ENCODE data around the gene PLPP3.
A peak's percentile ranks its signal among the peaks of the same experiment; 100 is the strongest.

The PLPP3 gene

GRCh38 chr1:56525489-56526041, 53.8 kb downstream of the PLPP3 start:
- peak in 6 of 58 donors; percentile 5 to 39 (median 29) for DNase-seq

- no peak for DNase-seq
These were observed 55.1 kb downstream of the PLPP3 start for GRCh38 chr1:56524263-56524662.

GRCh38 chr1:56522680-56523079, 56.7 kb downstream of the PLPP3 start:
- no peak for DNase-seq

- no peak for DNase-seq
These were observed 59.3 kb downstream of the PLPP3 start for GRCh38 chr1:56520016-56520601.

GRCh38 chr1:56517404-56518130, 61.8 kb downstream of the PLPP3 start:
- DNase-seq = no peak

- peak in 2 of 58 donors; percentile 15 to 36 for DNase-seq
These were observed 62.7 kb downstream of the PLPP3 start for GRCh38 chr1:56516539-56517252.

GRCh38 chr1:56515898-56516538, 63.3 kb downstream of the PLPP3 start:
- DNase-seq = no peak

- DNase-seq = no peak
These were observed 66.5 kb downstream of the PLPP3 start for GRCh38 chr1:56512724-56513494.

GRCh38 chr1:56511766-56512165, 67.6 kb downstream of the PLPP3 start:
- DNase-seq = no peak

GRCh38 chr1:56511364-56511763, 68.0 kb downstream of the PLPP3 start:
- no peak for DNase-seq

GRCh38 chr1:56510642-56511021, 68.7 kb downstream of the PLPP3 start:
- no peak for DNase-seq

GRCh38 chr1:56509713-56510641, 69.4 kb downstream of the PLPP3 start:
- no peak for DNase-seq

GRCh38 chr1:56508523-56508983, 70.8 kb downstream of the PLPP3 start:
- no peak for DNase-seq

- DNase-seq = no peak
These were observed 71.3 kb downstream of the PLPP3 start for GRCh38 chr1:56507925-56508522.

- no peak for DNase-seq
These were observed 72.3 kb downstream of the PLPP3 start for GRCh38 chr1:56506951-56507491.

GRCh38 chr1:56505792-56506743, 73.3 kb downstream of the PLPP3 start:
- DNase-seq = no peak

GRCh38 chr1:56502700-56503245, 76.6 kb downstream of the PLPP3 start:
- no peak for DNase-seq
